HG03060 (cell line): Measurements from ENCODE around the gene PUM2.
"Not testable (repeated sequence)": the region's sequence is repeated elsewhere in the genome, so short reads cannot be mapped to it uniquely, and the experiment has no call there.

Experiments used
- ATAC-seq: cut with Tn5 transposase; IDR thresholded peaks from one replicate; pipeline ENCODE4 v1.9.1; 2021; ENCODE audit warnings: low read depth, moderate number of reproducible peaks; ENCODE audit not compliant: unreplicated experiment

PUM2 gene

DNA sequence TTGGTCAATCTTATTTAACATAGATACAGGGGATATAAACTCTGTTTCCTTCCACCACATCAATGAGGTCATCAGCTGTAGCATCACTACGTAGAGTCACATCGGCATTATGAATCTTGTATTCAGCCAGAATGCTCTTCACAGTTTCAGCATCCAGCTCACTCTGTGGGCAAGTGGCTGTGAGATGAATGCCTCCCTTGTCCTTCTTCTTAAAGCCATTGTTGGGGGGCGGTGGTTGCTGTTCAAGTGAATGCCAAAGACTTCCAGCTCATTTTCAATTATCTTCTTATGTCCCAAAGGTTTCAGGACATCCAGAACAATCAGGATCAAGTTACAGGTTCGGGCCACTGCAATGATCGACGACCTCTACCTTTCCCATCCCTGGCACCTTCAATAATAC is 110.4 kb downstream of the PUM2 start:
- ATAC-seq = not testable (repeated sequence)

DNA sequence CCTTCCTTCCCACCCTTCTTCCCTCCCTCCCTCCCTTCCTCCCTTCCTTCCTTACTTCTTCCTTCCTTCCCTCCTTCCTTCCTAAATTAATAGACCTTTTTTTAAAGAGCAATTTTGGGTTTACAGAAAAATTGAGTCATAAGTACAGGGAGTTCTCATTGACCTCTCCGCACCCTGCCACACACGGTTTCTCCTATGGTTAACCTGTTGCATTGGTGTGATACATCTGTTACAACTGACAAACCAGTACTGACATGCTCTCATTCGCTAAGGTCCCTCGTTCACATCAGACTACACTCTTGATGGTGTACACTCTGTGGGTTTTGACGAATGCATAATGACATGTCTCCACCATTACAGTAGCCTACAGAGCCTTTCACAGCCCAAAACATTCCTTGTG is 114.1 kb downstream of the PUM2 start:
- no peak for ATAC-seq

DNA sequence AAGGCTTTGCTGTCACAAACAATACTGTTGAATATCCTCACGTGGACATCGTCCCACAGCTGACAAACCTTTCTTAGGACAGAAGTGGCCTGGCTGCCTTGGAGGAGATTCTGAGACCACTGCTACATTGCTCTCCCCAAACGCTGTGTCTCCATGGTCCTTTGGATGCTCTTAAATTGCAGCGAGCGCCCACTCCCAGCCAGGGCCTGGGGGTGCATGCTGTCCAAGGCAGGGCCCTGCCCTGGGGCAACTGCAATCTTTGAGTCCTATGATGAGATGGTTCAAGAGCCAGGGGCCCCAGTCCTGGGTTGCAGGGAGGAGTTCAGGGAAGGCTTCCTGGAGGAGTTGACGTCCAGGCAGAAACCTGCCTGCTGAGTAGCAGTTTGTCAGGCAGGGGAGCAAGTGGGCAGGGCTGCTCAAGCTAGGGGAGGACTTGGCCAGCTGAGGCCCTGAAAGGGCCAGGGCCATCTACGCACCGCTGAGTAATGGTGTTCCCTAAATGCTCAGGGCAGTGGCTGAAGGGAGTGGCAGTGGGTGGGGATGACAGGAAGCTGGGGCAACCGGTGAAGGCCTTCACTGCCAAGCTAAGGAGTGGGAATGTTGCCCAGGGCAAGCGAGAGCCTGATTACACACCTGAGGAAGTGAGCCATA is 114.9 kb downstream of the PUM2 start:
- ATAC-seq = no peak

DNA sequence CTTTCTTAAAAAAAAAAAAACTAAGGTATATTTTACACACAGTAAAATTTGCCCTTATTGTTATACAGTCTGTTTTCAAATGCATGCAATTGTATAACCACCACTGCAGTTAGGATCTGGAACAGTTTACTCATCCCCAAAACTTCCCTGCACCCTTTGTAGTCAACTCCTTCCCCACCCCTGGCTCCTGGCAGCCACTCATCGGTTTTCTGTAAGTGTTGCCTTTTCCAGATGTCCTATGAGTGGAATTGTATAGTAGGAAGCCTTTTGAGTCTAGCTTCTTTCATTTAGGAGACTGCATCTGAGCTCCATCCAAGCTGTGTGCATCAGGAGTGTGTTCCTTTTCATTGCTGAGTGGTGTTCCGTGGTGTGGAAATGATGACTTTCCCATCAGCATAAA is 116.0 kb downstream of the PUM2 start:
- ATAC-seq = not testable (repeated sequence)

DNA sequence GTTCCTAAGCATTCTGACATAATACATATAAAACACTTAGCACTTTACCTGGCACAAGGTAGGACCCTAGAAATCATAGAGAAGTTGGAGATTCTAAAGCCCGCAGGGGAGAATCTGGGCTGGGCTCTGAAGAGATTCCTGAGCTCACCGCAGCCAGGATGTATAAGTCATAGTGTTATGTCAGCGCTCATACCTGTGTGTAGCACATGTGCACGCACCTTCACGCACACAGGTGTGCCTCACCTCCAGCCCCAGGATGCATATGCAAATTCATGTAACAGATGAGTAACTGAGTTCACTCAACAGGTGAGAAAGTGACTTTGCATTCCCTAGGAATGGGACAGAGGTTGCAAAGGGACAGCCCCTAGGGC is 117.8 kb downstream of the PUM2 start:
- ATAC-seq = no peak

DNA sequence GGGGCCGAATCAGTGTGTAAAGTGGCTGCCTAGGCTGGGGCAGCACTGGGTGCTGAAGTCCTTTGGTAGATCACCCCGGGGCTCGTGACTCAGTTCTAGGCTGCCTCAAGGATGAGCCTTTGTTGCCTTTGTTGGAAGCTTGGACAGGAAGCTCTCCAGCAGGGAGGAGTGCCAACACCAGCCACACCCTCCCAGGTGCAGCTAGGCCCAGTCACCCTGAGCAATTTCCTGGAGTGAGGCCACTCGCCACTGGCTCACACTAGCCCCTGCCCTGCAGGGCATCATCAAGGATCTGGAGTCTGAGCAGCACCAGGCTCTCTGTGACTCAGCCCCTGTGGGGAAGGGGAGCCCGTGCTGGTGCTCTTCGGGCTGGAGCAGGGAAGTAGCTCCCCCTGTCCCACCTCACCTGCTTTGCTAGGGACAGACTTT is 119.0 kb downstream of the PUM2 start:
- ATAC-seq = no peak

DNA sequence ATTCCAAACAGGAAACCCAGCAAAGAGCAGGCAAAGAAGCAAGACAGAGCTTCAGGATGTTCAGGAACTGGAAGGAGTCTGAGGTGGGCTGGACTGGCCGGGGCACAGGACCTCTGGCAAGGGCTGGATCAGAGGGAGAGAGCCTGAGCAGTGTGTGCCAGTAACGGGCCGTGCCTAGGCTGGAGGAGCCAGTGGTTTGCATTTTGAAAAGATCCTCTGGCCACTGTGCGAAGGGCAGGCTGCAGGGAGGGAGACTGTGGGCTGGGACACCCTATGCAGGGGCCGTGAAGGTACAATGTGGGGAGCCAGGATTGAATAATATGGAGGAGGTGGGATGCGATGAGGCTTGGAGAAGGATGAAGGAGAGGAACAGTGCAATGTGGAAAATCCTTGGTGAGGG is 119.5 kb downstream of the PUM2 start:
- no peak for ATAC-seq

DNA sequence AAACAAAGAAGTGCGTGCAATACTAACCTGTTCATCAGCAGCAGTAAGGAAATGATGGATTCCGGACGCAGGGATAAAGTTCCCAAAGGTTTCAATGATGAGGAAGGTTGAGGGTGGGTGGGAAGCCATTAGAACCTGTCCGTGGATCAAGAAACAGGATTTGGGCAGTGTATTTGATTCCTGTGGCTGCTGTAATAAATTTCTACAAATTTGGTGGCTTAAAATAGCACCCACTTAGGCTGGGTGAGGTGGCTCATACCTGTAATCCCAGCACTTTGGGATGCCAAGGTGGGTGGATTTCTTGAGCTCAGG is 120.6 kb downstream of the PUM2 start:
- no peak for ATAC-seq

DNA sequence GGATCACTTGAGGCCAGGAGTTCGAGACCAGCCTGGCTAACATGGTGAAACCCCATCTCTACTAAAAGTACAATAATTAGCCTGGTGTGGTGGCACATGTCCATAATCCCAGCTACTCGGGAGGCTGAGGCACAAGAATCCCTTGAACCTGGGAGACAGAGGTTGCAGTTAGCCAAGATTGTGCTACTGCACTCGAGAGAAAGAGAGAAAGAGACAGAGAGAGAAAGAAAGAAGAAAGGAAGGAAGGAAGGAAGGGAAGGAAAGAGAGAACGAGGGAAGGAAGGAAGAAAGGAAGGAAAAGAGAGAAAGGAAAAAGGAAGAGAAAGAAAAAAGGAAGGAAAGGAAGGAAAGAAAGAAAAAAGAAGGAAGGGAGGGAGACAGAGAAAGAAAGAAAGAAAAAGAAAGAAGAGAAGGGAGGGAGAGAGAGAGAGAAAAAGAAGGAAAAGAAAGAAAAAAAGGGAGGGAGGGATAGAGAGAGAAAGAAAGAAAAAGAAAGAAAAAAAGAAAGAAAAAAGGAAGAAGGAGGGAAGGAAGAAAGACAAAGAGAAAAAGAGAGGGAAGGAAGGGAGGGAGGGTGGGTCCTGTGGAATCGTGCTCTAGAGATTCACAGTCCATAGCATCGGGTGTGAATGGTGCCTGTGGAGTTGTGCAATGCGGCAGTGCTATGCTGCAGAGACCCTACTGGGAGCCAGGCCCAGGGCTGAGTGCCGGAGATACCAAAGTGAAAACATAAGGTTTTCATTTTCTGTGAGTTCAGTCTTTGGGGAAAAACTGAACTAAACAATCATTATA is 121.1 kb downstream of the PUM2 start:
- ATAC-seq = no peak

DNA sequence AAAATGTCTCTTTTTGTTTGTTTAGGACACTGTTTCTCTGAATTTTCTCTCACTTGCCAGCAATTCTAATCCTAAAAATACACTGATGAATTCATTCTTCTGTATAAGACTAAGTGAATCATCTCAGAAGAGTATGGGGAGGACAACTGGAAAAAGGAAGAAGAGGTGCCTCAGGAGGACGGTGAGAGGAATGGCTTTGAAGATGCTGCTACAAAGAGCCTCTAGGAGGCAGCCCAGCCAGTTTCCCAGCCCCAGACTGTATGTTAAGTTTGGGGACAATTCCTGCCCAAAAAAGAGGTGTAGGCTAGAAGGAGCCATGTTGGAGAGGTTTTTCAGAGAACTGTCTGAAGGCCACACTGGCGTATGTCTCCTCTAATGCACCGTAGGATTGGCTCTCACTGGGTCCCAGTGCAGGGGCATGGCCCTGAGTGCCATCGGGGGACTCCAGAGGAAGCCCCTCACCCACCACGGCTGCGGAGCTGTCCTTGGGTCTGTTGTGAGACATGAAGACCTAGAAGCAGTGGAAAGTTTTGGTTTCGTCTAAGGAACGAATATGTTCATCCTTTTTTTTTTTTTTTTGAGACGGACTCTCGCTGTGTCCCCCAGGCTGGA is 122.6 kb downstream of the PUM2 start:
- no peak for ATAC-seq

DNA sequence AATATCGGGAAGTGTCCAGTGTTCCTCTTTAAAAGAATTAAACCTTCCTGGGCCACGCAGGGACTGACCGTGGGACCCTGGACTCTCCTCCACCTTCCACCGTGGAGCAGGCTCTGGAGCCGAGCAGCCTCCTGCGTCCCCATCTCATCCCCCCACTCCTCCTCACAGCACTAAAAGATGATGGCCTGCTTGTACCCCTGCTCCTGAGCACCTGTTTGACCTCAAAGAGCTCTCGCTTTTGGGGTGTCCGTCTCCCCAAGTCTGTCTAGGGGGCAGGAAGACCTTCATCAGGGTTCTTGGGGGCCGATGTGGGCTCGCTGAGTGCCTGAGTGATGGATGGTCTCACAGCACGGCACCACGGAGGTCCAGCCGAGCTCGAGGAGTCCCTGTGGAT is 124.5 kb downstream of the PUM2 start:
- ATAC-seq = no peak

DNA sequence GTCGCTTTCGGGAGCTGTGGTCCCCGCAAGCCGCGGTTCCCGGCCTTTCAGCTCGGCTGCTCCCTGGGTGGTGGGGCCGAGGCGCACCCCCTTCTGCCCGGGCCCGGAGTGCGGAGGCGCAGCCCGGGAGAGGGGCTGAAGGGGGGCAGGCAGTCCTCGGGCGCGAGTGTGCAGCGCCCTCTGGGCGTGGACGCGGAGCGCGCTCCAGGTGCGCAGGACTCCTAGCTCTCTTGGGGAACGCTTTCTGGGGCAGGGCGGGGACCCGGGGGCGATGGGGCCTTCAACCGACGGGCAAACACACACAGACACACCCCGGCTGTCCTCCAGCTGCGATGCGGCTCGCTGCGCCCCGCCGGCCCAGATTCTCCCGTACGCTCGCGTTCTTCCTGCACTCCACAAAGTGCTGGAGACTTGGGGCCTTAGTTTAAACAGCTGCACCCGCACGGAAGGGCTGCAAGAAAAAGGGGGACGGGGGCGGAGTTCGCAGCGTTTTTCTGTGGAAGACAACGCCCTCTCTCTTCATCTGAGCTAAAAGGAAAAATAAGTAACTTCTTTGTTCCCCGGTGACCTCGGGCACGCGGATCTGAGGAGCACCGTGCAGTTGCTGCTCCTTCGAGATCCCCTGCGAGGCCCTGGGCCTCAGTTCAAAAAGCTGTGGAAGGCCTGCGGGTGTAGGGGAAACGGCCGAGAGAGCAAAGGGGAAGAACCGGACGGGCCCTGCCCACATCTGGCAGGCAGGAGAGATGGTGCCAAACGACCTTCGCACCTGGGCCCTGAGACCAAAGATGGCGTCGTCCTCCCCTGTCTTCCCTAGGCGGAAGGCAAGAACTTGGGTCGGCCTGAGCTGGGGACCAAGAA is 125.1 kb downstream of the PUM2 start:
- ATAC-seq = no peak

DNA sequence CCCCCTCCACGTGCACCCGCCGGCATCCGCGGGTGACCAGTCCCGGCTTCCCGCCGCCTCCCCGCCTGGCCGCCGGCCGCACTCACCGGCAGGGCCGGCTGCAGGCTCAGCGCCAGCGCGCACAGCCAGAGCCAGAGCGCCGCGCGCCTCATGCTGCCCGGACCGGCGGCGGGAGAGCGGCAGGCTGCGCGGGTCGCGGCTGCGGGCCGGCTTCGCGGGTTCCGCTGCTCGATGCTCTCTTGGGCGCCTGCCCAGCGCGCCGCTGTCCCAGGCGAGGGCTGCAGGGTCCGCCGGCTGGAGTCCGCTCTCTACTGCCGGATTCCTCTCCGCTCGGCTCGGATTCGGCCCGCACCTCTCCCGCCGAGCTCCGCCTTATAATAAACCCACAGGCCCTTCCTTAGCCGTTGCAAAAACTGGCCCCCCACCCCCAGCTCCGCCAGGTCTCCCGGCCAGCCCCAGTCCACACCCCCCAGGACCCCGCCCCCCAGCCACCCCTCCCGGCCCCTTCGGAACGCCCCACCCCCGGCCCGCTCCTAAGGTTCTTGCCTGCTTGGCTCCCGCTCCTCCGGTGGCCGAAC is 125.8 kb downstream of the PUM2 start, which contains the start of gene SDC1:
SDC1 (minus strand) TSS at position 415 of the 578 bp plus-strand sequence; CDS start at position 152, 263 bp downstream.
- ATAC-seq = no peak

DNA sequence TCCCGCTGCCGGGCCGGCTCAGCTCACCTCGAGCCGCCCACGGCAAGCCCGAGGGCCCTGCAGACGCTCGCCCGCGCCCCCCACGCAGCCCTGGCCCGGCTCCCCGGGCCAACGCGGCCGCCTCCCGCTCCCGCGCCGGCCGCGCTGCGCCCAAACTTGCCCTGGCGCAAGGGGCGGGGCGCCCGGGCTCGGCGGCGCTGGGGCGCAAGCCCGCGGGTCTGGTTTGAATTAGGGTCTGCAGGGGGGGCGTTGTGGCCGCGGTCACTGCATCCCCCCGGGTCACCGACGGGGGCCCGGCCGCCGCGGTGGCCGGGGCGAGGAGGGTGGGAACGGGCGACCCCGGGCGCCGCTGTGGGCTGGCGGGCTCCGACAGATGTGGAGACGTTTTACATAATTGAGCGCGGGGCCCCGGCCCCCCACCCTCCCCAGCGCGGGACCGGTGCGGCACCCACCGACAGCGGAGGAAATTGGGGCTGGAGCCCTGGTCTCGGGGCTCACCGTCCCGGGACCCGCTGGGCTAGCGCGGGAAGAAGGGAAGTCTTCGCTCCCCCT is 126.4 kb downstream of the PUM2 start:
- ATAC-seq = no peak

DNA sequence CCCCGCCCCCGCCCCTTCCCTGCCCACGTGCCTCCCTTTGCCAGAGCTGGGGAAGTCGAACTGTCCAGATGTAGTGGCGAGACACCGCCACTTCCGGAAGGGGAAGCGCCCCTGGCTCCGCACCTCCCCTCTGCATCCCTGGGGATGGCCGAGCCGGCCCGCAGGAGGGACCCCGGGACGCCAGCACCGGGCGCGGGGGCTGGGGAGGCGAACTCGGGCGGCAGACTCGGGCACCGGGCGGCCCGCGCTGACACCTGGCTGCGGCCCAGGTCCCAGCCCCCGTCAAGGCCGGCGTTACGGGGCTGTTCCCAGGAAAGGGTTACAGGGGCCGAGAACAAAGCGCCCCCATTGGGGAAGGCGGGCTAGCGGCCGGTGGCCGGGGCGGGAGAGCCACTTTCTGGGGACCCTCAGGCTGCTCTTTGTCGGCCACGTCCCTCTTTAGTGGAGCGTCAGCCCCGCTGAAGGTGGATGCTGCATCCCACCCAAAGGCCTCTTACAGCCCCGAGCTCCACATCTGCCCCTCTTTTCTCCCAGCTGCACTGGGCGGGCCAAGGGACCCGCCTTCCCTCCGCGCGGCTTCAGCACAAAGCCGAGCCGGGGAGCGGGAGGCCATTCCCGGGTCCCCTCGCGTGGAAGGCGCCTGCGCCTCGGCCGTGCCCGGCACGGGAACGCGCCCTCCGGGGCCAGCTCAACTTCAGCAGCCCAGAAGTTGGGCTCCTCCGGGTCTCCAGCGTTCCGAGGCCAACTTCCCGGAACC is 127.1 kb downstream of the PUM2 start:
- ATAC-seq = no peak

DNA sequence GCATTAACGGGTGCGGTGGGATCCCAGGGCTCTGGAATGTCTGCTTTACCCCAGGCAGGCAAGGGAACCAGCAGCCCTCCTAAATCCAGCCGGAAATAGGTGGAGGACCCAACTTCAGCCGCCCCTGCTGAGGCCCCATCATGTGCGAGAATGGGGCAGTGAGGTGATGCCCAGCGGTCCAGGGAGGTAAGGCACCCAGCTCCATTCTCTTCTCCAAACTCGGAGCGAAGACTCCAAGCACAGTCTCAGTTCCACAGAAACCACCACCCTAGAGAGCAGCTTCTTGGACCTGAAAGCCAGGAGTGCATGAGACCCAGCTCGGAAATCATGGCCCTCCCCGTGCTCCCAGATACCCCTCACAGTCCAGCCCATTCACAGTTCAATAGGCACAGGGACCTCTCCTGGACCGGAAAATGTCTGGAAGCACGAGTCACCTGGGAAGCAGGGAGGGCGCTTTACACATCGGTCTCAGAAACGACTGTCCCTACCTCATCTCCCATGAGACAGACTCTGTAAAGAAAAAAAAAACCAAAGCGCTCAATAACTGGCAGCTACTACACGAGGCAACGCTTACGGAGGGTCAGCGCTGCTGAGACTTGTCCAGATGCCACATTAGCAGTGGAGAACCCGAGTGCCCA is 127.8 kb downstream of the PUM2 start:
- no peak for ATAC-seq

DNA sequence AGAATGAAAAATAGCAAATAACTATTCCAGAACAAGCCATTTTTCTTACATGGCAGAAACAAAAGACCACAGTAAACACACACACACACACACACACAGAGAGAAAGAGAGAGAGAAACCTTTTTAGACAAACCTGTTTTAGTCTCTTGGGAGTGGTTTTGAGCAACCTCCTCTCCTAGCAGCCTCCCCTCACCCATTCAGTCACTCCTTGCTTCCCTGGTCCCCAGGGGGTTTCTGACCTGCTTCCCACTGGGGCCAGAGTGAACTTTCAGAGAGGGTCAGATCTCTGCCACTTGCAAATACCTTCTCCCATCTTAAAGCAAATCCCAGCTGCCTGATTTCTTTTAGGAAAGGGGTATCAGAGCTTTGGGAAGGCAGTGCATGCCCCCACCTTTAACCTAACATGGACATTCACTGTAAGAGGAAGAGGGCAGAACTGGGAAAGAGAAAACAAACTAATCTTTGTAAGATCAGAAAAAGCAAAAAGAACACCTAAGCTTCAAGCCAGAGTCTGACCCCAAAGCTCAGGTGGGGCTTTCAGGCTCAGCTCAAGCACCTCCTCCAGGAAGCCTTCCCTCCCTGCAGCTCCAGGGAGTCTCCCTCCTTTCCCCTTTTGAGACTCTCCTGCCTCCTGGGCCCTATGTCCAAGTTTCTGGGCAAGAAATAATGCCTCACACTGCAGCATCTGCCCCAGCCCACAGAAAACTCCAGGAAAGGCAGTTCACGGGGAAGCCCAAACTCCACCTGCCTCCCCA is 128.5 kb downstream of the PUM2 start:
- no peak for ATAC-seq

DNA sequence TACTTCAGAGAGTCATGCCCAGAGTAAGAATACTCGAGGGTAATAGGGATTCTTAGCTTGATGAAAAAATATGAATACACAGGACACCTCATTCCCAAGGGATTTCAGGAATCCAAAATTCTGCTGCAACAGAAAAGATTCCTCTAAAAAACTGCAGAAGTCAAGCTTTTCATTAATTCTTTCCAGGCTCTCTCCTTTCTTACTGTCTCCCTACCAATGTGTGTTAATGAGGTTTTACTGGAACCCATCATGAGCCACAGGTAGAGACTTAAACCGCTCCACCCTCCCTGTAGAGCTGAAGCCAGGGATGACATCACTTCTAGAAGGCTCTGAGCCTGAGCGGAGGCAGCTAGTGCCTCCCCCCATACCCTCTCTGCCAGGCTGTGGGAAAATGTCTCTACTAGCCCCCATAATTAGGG is 129.1 kb downstream of the PUM2 start:
- ATAC-seq = no peak
